Adrenal gland (tissue), 12 donors: ENCODE data around the gene ZBTB7C. TPM values are rescaled to one million over a fixed set of nuclear protein-coding genes. Genes with fewer than 3 reads are reported as not detected.

Experiments used
- DNase-seq, 7 donors: peaks; one replicate each; pipeline ENCODE4 v3.0.0-alpha.2; 2019 to 2020
- H3K27ac ChIP-seq, 5 donors: fragments of 200-600 bp; sonication (generic) in 4 of 5; 1 replicate in 3 of 5; 2 replicates in 2 of 5; pipeline versions ENCODE4 v1.5.1 to v1.8.0; 2016 to 2020; ENCODE audit warnings: mild to moderate bottlenecking in 1 of 5
- H3K27me3 ChIP-seq: fragments of 200-600 bp; 2 replicates; pipeline ENCODE4 v1.8.0; 2021
- H3K36me3 ChIP-seq, 2 donors: fragments of 200-600 bp; replicated peaks in 1 of 2; 1 replicate in 1 of 2; 2 replicates in 1 of 2; pipeline versions ENCODE4 v1.5.1 to v1.8.0; 2018 to 2022
- H3K4me1 ChIP-seq, 2 donors: fragments of 200-600 bp; replicated peaks in 1 of 2; 1 replicate in 1 of 2; 2 replicates in 1 of 2; pipeline versions ENCODE4 v1.5.1 to v1.8.0; 2018 to 2021
- H3K4me3 ChIP-seq, 4 donors: fragments of 200-600 bp; sonication (generic) in 3 of 4; one replicate each; pipeline ENCODE4 v1.5.1; 2016 to 2018
- H3K9me3 ChIP-seq, 3 donors: fragments of 200-600 bp; sonication (generic) in 1 of 3; replicated peaks in 1 of 3; 1 replicate in 2 of 3; 2 replicates in 1 of 3; pipeline versions ENCODE4 v1.5.1 to v1.8.0; 2016 to 2021
- POLR2A ChIP-seq, 2 donors: fragments of 450-650 bp; IDR thresholded peaks; one replicate each; pipeline ENCODE4 v1.6.1; 2017; ENCODE audit warnings: antibody characterized with exemption in 2 of 2, mild to moderate bottlenecking in 2 of 2, moderate library complexity in 1 of 2
- WGBS, 4 donors: extraction: QIAGEN DNeasy Blood & Tissue Kit in 2 of 4; methylation state at CpG; one replicate each; pipeline versions ENCODE4 v1.1.5 to v1.1.7; 2013 to 2017; 5-methylcytosine and 5-hydroxymethylcytosine counted together
- intact Hi-C, 2 donors: fragments of 100-400 bp; cut with DNase I; formaldehyde crosslinking; loops; one replicate each; pipeline versions ENCODE4 v1.14.1 to v1.15.0; 2022 to 2023
- polyA plus RNA-seq, 3 donors: library from polyadenylated mRNA; stranded (reverse); fragments of 200-250 nt in 2 of 3; fragments of 350-450 nt in 1 of 3; fragmentation: Illumina TruSeq in 1 of 3; extraction: RNeasy Lipid Tissue Mini Kit (QIAGEN cat#74804) in 1 of 3; gene quantifications; one replicate each; pipeline ENCODE4 v1.2.3, GENCODE V29; 2013 to 2014
- total RNA-seq, 9 donors: library from RNA; depleted of rRNA in 4 of 9; stranded (reverse); fragments of >200 nt in 4 of 9; fragments of 120-200 nt in 1 of 9; fragmentation: NEBNext Ultra II Directional in 1 of 9; extraction: Animal tissue kit (Norgen Biotek cat#: 25700) in 1 of 9; gene quantifications; one replicate each; pipeline versions ENCODE4 v1.1.0 to v1.2.4, GENCODE V29; 2013 to 2023
- TF ChIP-seq, protein P1 (sequence below), 6 experiments: fragments of 450-650 bp in 4 of 6; fragments of 200-600 bp in 2 of 6; sonication (generic) in 1 of 6; IDR thresholded peaks; 1 replicate in 5 of 6; 2 replicates in 1 of 6; pipeline versions ENCODE4 v1.5.1 to v1.8.0; 2016 to 2021; ENCODE audit warnings: antibody characterized with exemption in 6 of 6, mild to moderate bottlenecking in 2 of 6, moderate library complexity in 1 of 6
- donor health status: healthy with polysubstance abuse.
- donor health status: Bipolar disorder and iron deficiency.
- donor health status: DM: yes; HTN: yes; CAD: no.
- donor health status: DM: no; HTN: no; CAD: no.
- donor health status: DM: no; HTN: no; CAD: no.
- donor health status: DM: yes; HTN: yes; CAD: no.

ZBTB7C gene
- total and polyA plus RNA-seq, 12 donors = 5.2 to 42.8 (median 26.8) TPM

DNA sequence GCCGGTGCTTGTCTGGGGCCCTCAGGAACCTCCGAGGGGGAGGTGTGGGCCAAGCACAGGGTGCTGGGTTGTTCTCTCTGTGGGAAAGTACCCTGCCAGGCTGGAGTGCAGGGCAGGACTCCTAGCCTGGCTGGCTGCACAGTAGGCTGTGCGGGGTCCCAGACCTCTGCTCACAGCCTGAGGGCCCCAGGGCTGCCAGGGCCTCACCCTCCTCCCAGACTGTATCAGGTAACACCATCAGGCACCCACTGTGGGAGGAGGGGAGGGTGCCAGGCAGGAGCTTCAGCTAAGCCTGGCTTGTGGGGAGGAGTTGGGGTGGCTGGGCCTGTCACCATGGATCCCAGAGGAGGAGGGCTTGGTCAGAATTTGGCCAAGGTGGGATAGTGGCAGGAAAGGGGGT, 266.8 kb downstream of the ZBTB7C start:
- intact Hi-C loops = no loop called here
- DNase-seq = no peak
- Histone ChIP-seq H3K4me3 (no peak overlapping the region), H3K27me3 (no peaks in the 10 kb centered on the region), H3K27ac (no peak overlapping the region), H3K9me3 (no peaks in the 10 kb centered on the region), H3K36me3 (no peaks in the 10 kb centered on the region), H3K4me1 (peaks cover 10 to 14% of the 10 kb centered on the region in 2 donors)
- 60 to 94% (median 86%) methylated on average over 1 to 3 of the region's 3 CpGs; no CpG with 5 or more reads in 1 of the 4 donors for WGBS, 4 donors
- no peak for TF ChIP-seq POLR2A (IDR thresholded peaks at IDR 0.05)
- TF ChIP-seq, protein P1, sequence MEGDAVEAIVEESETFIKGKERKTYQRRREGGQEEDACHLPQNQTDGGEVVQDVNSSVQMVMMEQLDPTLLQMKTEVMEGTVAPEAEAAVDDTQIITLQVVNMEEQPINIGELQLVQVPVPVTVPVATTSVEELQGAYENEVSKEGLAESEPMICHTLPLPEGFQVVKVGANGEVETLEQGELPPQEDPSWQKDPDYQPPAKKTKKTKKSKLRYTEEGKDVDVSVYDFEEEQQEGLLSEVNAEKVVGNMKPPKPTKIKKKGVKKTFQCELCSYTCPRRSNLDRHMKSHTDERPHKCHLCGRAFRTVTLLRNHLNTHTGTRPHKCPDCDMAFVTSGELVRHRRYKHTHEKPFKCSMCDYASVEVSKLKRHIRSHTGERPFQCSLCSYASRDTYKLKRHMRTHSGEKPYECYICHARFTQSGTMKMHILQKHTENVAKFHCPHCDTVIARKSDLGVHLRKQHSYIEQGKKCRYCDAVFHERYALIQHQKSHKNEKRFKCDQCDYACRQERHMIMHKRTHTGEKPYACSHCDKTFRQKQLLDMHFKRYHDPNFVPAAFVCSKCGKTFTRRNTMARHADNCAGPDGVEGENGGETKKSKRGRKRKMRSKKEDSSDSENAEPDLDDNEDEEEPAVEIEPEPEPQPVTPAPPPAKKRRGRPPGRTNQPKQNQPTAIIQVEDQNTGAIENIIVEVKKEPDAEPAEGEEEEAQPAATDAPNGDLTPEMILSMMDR (IDR thresholded peaks at IDR 0.05) = no peak

DNA sequence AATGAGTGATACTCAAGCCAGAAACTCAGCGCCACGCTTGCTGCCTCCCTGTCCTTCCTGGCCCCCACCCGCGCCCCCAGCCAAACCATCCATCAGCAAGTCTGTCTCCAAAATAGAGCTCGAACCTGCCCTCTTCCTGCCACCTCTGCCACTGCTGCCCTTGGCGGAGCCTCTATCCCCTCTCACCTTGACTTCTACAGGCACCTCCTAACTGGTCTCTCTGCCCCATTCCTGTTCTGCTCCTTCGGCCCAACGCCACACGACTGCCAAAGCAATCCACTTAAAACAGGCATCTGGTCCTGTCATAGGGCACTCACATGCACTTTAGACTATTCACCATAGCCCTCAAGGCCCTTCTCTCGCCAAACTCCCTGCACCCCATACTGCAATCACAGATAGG, 268.5 kb downstream of the ZBTB7C start:
- intact Hi-C loops = no loop called here
- Histone ChIP-seq H3K36me3 (no peaks in the 10 kb centered on the region), H3K27ac (no peak overlapping the region), H3K27me3 (no peaks in the 10 kb centered on the region), H3K4me1 (peaks cover 10 to 20% of the 10 kb centered on the region in 2 donors), H3K4me3 (no peak overlapping the region), H3K9me3 (no peaks in the 10 kb centered on the region)
- TF ChIP-seq, protein P1 (IDR thresholded peaks at IDR 0.05) = no peak
- TF ChIP-seq POLR2A (IDR thresholded peaks at IDR 0.05) = no peak
- DNase-seq = no peak
- WGBS, 4 donors = 94 to 98% (median 96%) methylated on average over 10 of the region's 10 CpGs

DNA sequence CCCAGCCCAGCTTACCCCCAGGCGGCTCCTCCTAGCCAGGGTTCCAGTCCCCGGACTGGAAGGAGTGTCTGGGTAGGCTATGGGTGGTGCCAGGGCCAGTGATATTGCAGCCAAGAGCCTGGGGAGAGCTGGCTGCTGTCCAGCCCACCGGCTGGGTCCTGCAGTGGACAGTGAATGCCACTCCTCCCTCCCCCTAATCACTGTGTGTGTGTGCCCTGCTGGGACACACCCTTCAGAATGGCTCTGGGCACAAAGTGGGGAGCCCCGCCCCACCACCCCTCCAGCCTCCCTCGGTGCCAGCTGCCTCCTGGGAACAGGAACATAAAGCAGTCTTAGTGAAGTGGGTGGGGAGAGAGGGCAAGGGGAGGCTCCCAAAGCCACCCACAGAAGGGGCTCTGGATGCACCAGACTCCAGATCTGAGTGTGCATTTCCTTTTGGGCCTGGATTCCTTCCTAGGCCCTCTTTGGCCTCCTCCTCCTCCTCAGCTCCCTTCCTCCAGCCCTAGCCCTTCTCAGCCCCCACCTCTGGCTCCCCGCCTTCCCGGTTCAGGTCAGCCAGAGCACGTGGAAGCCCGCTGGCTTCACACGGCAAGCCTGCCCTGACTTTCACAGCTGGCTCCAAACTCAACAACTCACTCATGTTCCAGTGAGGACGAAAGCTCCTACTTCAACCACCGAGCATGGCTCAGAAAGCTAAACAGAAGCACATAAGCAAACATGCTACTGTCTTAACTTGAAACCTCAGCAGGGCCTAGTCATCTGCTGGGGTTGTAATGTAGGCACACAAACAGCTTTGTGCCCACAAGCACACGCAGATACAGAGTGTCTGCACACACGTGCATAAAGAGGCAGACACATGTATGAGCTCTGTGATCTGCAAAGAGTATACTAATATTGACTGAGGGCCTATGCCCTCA, 269.5 kb downstream of the ZBTB7C start:
- no peaks in the 10 kb centered on the region for H3K9me3 ChIP-seq
- WGBS, 4 donors = 52 to 72% (median 65%) methylated on average over 11 to 14 of the region's 14 CpGs
- peak; percentile 53 to 83 (median 74) for DNase-seq
- H3K4me3 ChIP-seq = no peak overlapping the region
- H3K27me3 ChIP-seq = no peaks in the 10 kb centered on the region
- intact Hi-C loops = loop anchor here in 1 of 2 donors (10.0 kb wide), 1 partner anchor 305 kb away; no protein-coding TSS in a partner anchor
- peaks cover 10 to 23% of the 10 kb centered on the region in 2 donors for H3K4me1 ChIP-seq
- no peaks in the 10 kb centered on the region for H3K36me3 ChIP-seq
- TF ChIP-seq POLR2A (IDR thresholded peaks at IDR 0.05) = no peak
- TF ChIP-seq, protein P1 (IDR thresholded peaks at IDR 0.05) = no peak
- peak overlapping the region in 1 of 5 donors; percentile 8 for H3K27ac ChIP-seq

DNA sequence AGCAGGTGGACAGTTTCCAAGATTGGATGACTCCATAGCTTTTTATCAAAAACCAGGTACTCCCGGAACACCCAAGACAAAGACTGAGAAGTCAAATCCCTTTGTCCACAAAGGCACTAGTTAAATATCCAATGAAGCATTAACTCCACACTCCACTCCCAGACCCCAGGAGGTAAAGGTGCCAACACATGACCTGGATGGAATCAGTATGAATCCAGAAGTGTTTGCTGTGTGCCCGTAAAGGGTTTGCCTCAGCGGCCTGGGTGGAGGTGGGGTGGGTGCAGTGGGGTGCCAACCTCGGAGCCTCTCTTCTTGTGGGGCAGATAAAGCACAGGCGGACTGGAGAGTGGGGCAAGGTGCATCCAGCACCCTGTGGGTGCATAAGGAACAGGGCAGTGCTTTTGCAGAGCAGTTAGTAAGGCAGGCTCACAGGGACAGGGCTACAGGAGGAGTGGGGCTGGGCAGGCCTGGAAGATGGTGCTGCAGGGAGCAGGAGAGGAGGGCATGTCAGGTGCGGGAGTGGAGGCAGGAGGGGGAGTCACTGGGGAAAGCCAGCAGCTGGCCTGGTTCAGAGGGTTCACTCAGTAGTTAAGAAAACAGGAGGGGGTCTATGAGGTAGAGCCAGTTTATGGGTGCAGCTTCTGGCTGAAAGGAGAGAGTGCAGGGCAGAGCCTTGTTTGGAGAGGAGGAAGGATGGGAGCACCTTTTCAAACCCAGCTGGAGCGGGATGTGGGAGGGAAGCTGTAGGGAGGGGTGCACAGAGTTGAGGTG, 270.3 kb downstream of the ZBTB7C start:
- Histone ChIP-seq H3K4me3 (no peak overlapping the region), H3K4me1 (peaks cover 18 to 31% of the 10 kb centered on the region in 2 donors), H3K27me3 (no peaks in the 10 kb centered on the region), H3K36me3 (no peaks in the 10 kb centered on the region), H3K9me3 (no peaks in the 10 kb centered on the region), H3K27ac (peak overlapping the region in 1 of 5 donors; percentile 8)
- TF ChIP-seq, protein P1 (IDR thresholded peaks at IDR 0.05) = no peak
- DNase-seq = no peak
- intact Hi-C loops = loop anchor here in 1 of 2 donors (10.0 kb wide), 1 partner anchor 306 kb away; no protein-coding TSS in a partner anchor
- 90 to 95% (median 92%) methylated on average over 7 of the region's 7 CpGs for WGBS, 4 donors
